ENCODE results near the gene ROPN1B.
"Not testable (repeated sequence)": the region's sequence is repeated elsewhere in the genome, so short reads cannot be mapped to it uniquely, and the experiment has no call there.

The ROPN1B gene

DNA sequence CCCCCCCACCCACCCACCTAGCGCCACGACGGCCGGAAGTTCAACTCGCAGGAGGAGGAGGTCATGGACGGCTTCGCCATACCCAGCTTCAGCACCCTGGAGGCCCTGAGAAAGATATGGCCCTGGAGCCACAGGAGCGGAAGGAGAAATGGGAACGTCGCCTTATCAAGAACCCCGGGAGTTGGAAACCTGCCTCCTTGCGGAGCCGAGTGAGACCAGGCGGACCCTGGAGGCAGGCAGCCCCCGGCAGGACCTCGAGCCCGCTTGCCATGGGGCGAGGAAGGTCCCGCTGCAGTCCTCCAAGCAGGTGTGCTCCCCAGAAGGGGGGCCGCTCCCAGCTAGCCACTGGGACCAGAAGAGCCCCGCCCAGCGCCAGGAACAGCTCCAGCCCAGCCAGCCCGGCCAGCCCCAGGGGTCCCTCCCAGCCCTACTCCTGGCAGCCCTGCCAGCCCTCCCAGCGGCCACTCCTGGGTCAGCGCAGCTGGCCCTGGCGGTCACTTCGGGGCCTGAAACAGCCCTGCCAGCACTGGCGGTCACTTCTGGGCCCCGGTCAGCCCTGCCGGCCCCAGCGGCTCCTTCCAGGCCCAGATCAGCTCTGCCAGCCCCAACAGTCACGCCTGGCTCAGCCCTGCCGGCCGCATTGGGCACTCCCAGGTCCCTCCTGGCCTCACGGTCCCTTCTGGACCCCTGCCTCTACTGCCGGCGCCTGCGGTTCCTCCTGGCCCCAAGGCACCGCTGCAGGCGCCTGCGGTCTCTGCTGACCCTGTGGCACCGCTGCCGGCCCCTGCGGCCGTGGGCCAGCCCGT, 10.3 kb upstream of the ROPN1B start:
- DNase-seq (ENCODE audit: low read depth): no peak

DNA sequence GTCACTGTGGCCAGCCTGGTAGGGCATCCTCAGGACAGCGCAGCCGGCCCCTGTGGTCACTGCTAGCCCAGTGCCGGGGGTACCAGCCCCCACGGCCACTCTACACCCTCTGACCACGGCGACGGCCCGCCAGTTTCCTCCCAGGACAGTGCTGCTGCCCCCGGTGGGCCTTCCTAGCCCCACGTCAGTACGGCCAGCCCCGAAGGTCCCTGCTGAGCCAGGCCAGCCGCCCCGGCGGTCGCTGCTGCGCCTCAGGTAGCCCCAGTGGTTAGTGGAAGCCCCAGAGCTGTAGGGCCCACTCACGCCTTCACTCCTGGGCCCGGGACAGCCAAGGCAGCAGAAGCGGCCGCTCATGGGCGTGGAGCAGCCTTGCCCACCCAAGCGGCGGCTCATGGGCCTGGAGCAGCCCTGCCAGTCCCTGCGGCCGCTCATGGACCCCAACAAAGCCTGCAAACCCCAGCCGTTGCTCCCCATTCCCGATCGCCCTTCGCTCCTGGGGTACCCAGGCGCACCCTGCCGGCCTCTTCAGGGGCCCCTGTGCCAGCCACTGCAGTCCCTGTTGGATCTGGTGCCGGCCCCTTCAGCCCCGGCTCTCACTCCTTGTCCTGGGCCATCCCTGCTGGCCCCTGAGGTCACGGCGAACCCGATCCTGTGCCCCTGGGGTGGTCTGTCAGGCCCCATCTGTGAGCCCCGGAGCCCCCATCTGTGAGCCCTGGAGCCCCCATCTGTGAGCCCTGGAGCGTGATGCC, 9.5 kb upstream of the ROPN1B start:
- no peak for DNase-seq (ENCODE audit: low read depth)

GRCh38 chr3:125960066-125960424, 8.9 kb upstream of the ROPN1B start:
- DNase-seq (ENCODE audit: low read depth): no peak

DNA sequence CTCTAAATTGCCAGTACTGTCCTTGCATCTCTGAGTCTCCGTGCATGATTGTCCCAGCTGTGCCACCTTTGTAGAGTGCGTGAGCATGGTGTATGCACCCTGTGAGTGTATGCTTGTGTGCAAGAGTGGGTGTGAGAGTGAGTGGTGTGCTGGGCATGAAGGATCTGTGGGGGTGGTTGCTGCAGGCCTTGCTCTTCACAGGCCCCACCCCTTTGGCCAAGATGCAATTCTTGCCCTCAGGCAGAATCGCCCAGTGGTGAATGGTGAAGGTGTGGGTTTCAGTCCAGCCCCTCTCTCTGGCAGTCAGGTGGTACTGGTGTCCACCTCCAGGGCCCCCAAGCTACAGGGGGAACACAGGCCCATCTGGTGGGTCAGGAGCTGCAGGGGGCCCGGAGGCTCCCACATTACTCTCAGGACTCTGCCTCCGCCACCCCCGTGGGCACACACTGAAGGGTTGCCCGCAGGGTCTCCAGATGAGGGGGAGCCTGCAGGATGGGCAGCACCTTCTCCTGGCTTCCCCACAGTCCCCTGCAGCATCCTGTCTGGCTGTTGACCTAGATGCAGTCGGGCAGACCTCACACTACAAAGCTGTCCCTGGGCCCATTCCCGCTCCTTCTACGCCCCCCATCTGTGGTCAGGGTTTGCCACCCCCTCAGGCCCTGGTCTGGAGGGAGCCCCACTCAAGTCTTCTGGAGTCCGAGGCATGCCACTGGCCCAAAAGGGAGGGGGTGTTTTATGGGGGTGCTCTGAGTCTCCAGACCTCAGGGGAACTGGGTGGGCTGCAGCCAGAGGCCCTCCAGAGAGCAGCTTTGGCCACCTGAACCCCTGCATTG, 8.3 kb upstream of the ROPN1B start:
- no peak for DNase-seq (ENCODE audit: low read depth)

DNA sequence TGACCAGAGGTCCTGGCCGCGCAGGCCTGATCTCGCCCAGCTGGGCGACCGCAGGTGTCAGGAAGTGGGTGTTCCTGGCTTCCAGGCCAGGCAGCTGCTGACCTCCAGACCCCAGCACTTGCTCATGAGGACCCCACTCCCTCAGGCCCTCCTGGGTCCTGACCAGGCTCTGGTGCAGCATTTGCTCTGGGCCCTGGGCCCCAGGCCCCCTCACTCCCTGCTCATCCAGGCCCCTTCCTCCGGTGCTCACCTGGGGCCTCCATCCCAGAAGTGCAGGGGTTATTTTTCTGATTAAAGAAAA, 7.7 kb upstream of the ROPN1B start:
- DNase-seq (ENCODE audit: low read depth): no peak

DNA sequence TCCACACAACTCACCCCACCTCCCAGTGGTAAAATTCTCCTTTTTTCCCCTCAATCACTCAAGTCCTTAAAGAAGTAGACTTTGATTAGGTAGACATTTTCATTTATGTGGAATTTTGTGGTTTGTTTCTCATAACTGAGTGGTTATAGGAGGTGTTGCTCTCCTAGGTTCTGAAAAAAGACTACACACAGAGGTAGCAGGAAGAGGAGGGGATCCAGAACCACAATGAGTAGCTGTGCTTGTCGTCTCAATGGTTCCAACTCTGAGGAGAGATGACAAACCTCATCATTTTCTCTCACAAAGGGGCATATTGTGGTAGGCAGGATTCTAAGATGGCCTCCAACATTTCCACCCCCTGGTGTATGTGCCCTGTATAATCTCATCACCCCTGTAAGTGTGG, 5.1 kb upstream of the ROPN1B start:
- DNase-seq (ENCODE audit: low read depth): not testable (repeated sequence)

- no peak for DNase-seq (ENCODE audit: low read depth)
These were observed 3.5 kb upstream of the ROPN1B start for GRCh38 chr3:125965505-125965904.

DNA sequence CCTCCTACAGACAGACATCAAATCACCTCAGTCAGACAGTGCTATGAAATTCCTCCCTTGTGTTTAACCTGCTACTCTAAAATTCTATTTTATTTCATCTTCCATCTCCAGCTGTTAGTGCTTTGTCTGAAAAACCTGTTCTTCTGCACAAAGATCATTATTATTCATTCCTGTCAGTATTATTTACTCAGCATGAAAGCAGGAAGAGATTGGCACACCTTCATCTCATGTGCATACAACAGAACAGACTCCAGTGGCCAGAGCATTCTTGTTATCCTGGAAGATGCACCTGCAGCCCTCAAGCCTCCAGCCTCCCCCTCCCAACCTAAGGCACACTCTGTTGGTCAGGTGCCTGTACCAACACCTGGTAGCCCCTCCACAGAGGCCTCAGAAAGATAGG, 1.8 kb upstream of the ROPN1B start:
- DNase-seq (ENCODE audit: low read depth): no peak

DNA sequence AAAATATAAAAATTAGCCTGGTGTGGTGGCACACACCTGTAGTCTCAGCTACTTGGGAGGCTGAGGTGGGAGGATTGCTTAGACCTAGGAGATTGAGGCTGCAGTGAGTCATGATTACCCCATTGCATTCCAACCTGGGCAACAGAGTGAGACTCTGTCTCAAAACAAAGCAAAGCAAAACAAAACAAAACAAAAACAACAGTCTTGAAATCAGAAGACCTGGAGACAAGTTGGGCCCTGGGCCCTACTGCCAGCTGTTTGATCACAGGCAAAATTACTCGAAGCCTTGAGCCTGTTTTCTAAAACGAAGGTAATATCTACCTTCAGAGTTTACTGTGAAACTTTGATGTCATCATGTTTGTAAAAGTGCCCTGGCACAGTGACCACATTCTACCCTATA, 857 bp upstream of the ROPN1B start:
- not testable (repeated sequence) for DNase-seq (ENCODE audit: low read depth)

DNA sequence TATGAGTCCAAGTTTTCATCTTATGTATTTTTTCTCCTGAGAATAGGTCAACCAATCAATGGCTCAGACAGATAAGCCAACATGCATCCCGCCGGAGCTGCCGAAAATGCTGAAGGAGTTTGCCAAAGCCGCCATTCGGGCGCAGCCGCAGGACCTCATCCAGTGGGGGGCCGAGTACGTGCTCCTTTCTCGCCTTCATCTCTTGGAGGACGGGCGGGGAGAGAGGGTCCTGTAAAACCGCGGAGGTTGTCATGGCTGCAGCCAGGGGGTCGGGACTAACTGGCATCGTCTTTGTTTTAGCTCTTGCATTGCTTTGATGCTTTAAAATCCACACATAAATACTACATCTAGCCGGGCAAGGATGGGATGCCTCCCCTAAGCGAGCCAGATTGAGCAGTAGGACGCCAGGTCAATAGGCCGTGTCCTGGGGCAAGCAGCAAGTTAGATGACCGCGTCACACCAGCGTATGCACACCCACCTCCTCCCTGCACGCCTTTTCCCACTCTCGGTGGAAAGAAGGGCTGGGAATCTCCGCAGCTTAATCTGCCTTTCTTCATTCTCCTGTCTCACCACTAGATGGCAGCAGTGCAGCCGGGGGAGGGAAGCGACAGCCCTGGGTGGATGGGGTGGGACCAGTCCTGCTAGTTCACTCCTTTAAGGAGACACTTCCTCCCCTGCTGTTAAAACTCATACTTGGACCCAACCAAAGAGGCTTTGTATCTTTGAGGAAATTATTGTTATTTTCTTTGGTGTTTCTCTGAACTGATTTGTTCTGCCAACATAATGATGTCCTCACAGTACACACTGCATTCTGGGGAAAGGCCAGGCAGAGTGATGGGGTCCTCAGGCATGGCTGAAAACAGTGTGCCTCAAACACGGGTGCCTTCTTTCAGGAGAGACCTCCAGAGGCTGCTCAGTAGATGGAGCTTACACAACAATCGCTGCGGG, 3.3 kb downstream of the ROPN1B start:
- DNase-seq (ENCODE audit: low read depth): not testable (repeated sequence)

DNA sequence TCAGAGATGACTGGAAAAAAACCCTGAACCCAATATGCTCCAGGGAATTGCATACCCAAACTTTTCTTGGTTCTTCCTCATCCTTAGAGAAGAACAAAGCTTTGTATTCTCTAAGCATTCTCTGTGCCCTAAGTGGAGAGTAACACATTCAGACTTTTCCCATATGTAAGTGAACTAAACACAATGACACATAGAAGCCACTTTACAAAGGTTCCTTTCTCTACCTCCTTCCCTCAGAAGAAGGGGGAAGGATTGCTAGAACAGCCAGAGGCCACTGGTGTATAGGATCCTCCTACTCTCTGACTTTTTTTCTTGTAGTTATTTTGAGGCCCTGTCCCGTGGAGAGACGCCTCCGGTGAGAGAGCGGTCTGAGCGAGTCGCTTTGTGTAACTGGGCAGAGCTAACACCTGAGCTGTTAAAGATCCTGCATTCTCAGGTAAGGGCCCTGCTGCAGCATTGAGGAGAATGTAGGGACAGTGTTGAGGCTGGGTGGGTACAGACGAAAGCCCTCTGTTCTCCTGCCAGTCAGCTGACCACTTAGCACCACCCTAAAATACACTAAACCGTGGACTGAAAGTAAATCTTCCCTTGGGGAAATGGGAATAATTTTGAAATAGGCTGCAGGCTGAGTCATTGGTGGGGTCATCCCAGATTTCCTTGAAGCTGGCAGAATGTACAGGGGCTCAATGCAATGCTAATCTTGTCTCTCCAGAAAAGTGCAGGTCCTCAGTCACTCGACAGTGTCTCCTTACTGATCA, 6.4 kb downstream of the ROPN1B start:
- DNase-seq (ENCODE audit: low read depth): not testable (repeated sequence)

GRCh38 chr3:125976003-125976390, 7.0 kb downstream of the ROPN1B start:
- DNase-seq (ENCODE audit: low read depth): not testable (repeated sequence)

DNA sequence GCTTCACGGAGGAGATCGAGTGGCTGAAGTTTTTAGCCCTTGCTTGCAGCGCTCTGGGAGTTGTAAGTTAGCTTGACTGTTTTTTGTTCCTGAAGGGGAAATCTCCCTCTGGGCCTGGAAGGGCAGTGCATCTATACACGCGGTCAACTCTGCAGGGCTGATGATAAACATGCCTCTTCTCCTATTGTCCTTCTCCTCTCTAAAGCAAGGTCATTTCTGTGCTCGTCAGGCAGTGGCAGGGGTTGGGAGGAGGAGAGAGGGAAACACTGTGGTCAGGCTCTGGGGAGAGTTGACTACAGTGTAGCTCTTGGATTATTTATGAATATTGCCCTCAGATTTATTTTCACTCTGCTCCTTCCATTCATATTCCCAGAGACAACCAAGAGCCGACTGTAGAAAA, 8.1 kb downstream of the ROPN1B start:
- not testable (repeated sequence) for DNase-seq (ENCODE audit: low read depth)

GRCh38 chr3:125984951-125985350, 16.0 kb downstream of the ROPN1B start:
- DNase-seq (ENCODE audit: low read depth): not testable (repeated sequence)

- peak; percentile 36 for DNase-seq (ENCODE audit: low read depth)
These were observed 21.4 kb downstream of the ROPN1B start for GRCh38 chr3:125990253-125990970.

- DNase-seq (ENCODE audit: low read depth): not testable (repeated sequence)
These were observed 27.8 kb downstream of the ROPN1B start for GRCh38 chr3:125996751-125997150.

DNA sequence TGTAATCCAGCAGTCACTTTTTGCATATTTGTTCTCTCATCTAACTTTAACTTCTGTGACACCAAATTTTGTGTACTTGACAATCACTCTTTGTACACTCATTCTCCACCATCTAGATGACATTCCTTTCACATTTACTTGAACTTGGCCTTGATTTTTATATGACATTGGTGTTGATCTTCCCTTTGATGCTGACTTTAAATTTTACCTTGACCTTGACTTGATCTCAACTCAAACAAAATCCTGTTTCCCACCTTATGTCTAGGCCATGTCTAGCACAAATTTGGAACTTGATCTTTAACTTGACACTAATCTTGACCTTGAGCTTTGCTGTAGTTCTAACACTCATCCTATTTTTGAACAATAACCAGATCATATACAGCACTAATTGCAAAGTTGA, 33.2 kb downstream of the ROPN1B start:
- DNase-seq (ENCODE audit: low read depth): no peak

DNA sequence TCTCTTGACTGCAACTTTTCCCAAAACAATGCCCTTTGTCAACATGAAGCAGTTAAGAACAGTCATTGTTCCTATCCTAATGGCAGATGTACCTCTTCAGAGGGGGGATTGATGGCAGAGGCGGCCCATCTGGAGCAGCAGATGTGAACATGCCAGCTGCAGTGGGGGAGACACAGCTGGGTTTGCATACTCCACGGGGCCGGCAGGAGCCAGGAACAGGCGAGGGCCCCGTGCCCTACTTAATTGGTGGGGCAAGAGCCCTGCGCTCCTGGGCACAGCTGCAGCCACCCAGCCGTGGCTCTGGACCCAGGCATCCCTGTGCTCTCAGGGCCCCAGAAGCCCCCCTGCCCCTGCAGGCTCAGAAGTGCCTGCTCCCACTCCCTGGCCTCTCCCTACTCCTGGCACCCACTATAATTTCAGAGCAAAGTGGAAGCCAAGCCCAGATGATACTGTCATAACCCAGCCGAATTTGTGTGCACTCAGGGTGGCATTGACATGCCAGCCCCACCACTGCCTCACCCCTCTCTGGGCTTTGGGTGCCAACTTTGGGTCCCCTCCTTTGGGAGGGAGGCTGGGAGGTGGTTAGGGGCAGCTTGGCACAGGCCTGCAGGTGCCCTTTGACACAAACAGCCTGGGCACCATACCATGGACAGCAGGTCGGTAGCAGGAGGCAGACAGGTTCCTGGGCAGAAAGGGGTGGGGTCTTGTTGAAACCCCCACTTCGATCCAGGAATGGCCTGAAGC, 34.6 kb downstream of the ROPN1B start:
- no peak for DNase-seq (ENCODE audit: low read depth)

GRCh38 chr3:126004217-126004616, 35.2 kb downstream of the ROPN1B start:
- no peak for DNase-seq (ENCODE audit: low read depth)

DNA sequence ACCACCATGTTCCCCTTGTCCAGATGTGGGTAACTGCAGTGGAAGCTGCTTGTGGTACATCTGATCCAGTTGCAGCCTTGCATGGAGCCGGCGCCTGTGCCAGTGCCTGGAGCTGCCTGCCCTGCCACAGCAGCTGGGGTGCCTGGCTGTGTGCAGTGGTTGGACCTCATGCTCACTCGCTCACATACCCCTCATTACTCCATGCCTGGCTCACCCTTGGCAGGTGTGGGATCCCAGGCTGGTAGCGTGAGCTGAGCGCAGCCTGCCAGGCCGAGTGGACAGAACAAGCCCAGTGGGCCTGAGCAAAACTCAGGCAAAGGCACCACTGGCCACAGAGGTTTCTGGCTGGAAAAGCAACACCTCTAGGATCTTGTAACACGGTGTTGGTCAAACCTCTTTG, 35.7 kb downstream of the ROPN1B start:
- no peak for DNase-seq (ENCODE audit: low read depth)
